Measurements from ENCODE around the gene TDRD7.
"Not testable (repeated sequence)": the region's sequence is repeated elsewhere in the genome, so short reads cannot be mapped to it uniquely, and the experiment has no call there.

Gene TDRD7

GRCh38 chr9:97440160-97440559 is 28.3 kb downstream of the TDRD7 start:
- Histone ChIP-seq H3K27ac (no peak overlapping the region), H3K4me3 (no peak overlapping the region), H3K9me3 (ENCODE audit: low read depth, low read length) (no peaks in the 10 kb centered on the region), H3K9ac (ENCODE audit: insufficient read length) (no peak overlapping the region), H3K36me3 (ENCODE audit: insufficient read depth, low read length) (no peaks in the 10 kb centered on the region)
- no peak for DNase-seq (ENCODE audit: low read depth, low spot score)
- TF ChIP-seq FOXP2 (optimal IDR thresholded peaks at IDR 0.05; ENCODE audit: control extremely low read depth, extremely low read length, insufficient read depth) (no peak), POLR2AphosphoS5 (IDR thresholded peaks at IDR 0.05; ENCODE audit: borderline replicate concordance, low read depth, low read length) (no peak), EZH2 (IDR thresholded peaks at IDR 0.05) (no peak)

GRCh38 chr9:97441729-97442128 is 29.8 kb downstream of the TDRD7 start:
- DNase-seq (ENCODE audit: low read depth, low spot score), result no peak
- no peak for TF ChIP-seq FOXP2 (optimal IDR thresholded peaks at IDR 0.05; ENCODE audit: control extremely low read depth, extremely low read length, insufficient read depth)
- TF ChIP-seq POLR2AphosphoS5 (IDR thresholded peaks at IDR 0.05; ENCODE audit: borderline replicate concordance, low read depth, low read length), result no peak
- TF ChIP-seq EZH2 (IDR thresholded peaks at IDR 0.05), result no peak
- Histone ChIP-seq H3K36me3 (ENCODE audit: insufficient read depth, low read length) (no peaks in the 10 kb centered on the region), H3K9ac (ENCODE audit: insufficient read length) (no peak overlapping the region), H3K27ac (no peak overlapping the region), H3K4me3 (no peak overlapping the region), H3K9me3 (ENCODE audit: low read depth, low read length) (no peaks in the 10 kb centered on the region)

GRCh38 chr9:97445119-97445701 is 33.3 kb downstream of the TDRD7 start:
- TF ChIP-seq POLR2AphosphoS5 (IDR thresholded peaks at IDR 0.05; ENCODE audit: borderline replicate concordance, low read depth, low read length) (no peak), EZH2 (IDR thresholded peaks at IDR 0.05) (no peak), FOXP2 (optimal IDR thresholded peaks at IDR 0.05; ENCODE audit: control extremely low read depth, extremely low read length, insufficient read depth) (no peak)
- no peaks in the 10 kb centered on the region for H3K36me3 ChIP-seq (ENCODE audit: insufficient read depth, low read length)
- no peak overlapping the region for H3K4me3 ChIP-seq
- H3K9me3 ChIP-seq (ENCODE audit: low read depth, low read length), result no peaks in the 10 kb centered on the region
- H3K9ac ChIP-seq (ENCODE audit: insufficient read length), result no peak overlapping the region
- no peak overlapping the region for H3K27ac ChIP-seq
- DNase-seq (ENCODE audit: low read depth, low spot score), result no peak

GRCh38 chr9:97447001-97447400 is 35.1 kb downstream of the TDRD7 start:
- H3K4me3 ChIP-seq, result no peak overlapping the region
- H3K9ac ChIP-seq (ENCODE audit: insufficient read length), result no peak overlapping the region
- no peak overlapping the region for H3K27ac ChIP-seq
- no peak for DNase-seq (ENCODE audit: low read depth, low spot score)
- TF ChIP-seq FOXP2 (optimal IDR thresholded peaks at IDR 0.05; ENCODE audit: control extremely low read depth, extremely low read length, insufficient read depth) (no peak), POLR2AphosphoS5 (IDR thresholded peaks at IDR 0.05; ENCODE audit: borderline replicate concordance, low read depth, low read length) (no peak), EZH2 (IDR thresholded peaks at IDR 0.05) (no peak)
- H3K36me3 ChIP-seq (ENCODE audit: insufficient read depth, low read length), result no peaks in the 10 kb centered on the region
- H3K9me3 ChIP-seq (ENCODE audit: low read depth, low read length), result no peaks in the 10 kb centered on the region

- not testable (repeated sequence) for H3K36me3 ChIP-seq (ENCODE audit: insufficient read depth, low read length); H3K9me3 ChIP-seq (ENCODE audit: low read depth, low read length); DNase-seq (ENCODE audit: low read depth, low spot score); H3K9ac ChIP-seq (ENCODE audit: insufficient read length); H3K4me3 ChIP-seq; H3K27ac ChIP-seq
Observed at GRCh38 chr9:97453573-97453972, 41.7 kb downstream of the TDRD7 start.

- H3K36me3 ChIP-seq (ENCODE audit: insufficient read depth, low read length); H3K9me3 ChIP-seq (ENCODE audit: low read depth, low read length); H3K4me3 ChIP-seq; H3K9ac ChIP-seq (ENCODE audit: insufficient read length); H3K27ac ChIP-seq; DNase-seq (ENCODE audit: low read depth, low spot score): not testable (repeated sequence)
Observed at GRCh38 chr9:97456841-97457240, 44.9 kb downstream of the TDRD7 start.

GRCh38 chr9:97459326-97459725 is 47.4 kb downstream of the TDRD7 start:
- Histone ChIP-seq H3K36me3 (ENCODE audit: insufficient read depth, low read length) (no peaks in the 10 kb centered on the region), H3K27ac (no peak overlapping the region), H3K4me3 (no peak overlapping the region), H3K9me3 (ENCODE audit: low read depth, low read length) (no peaks in the 10 kb centered on the region), H3K9ac (ENCODE audit: insufficient read length) (no peak overlapping the region)
- no peak for DNase-seq (ENCODE audit: low read depth, low spot score)
- TF ChIP-seq POLR2AphosphoS5 (IDR thresholded peaks at IDR 0.05; ENCODE audit: borderline replicate concordance, low read depth, low read length) (no peak), EZH2 (IDR thresholded peaks at IDR 0.05) (no peak), FOXP2 (optimal IDR thresholded peaks at IDR 0.05; ENCODE audit: control extremely low read depth, extremely low read length, insufficient read depth) (no peak)

GRCh38 chr9:97462159-97462558 is 50.3 kb downstream of the TDRD7 start:
- DNase-seq (ENCODE audit: low read depth, low spot score), result no peak
- Histone ChIP-seq H3K36me3 (ENCODE audit: insufficient read depth, low read length) (no peaks in the 10 kb centered on the region), H3K4me3 (no peak overlapping the region), H3K9me3 (ENCODE audit: low read depth, low read length) (no peaks in the 10 kb centered on the region), H3K9ac (ENCODE audit: insufficient read length) (no peak overlapping the region), H3K27ac (no peak overlapping the region)
- no peak for TF ChIP-seq POLR2AphosphoS5 (IDR thresholded peaks at IDR 0.05; ENCODE audit: borderline replicate concordance, low read depth, low read length)
- TF ChIP-seq EZH2 (IDR thresholded peaks at IDR 0.05), result no peak
- no peak for TF ChIP-seq FOXP2 (optimal IDR thresholded peaks at IDR 0.05; ENCODE audit: control extremely low read depth, extremely low read length, insufficient read depth)

- no peaks in the 10 kb centered on the region for H3K9me3 ChIP-seq (ENCODE audit: low read depth, low read length)
- H3K36me3 ChIP-seq (ENCODE audit: insufficient read depth, low read length), result no peaks in the 10 kb centered on the region
- no peak overlapping the region for H3K9ac ChIP-seq (ENCODE audit: insufficient read length)
- H3K4me3 ChIP-seq, result no peak overlapping the region
- H3K27ac ChIP-seq, result no peak overlapping the region
- TF ChIP-seq FOXP2 (optimal IDR thresholded peaks at IDR 0.05; ENCODE audit: control extremely low read depth, extremely low read length, insufficient read depth) (no peak), EZH2 (IDR thresholded peaks at IDR 0.05) (no peak), POLR2AphosphoS5 (IDR thresholded peaks at IDR 0.05; ENCODE audit: borderline replicate concordance, low read depth, low read length) (no peak)
- no peak for DNase-seq (ENCODE audit: low read depth, low spot score)
Observed at GRCh38 chr9:97462914-97463313, 51.0 kb downstream of the TDRD7 start.

Measured in SK-N-MC (cell line).